Astrocyte (in vitro differentiated cells and primary cell): ENCODE data around the gene PRKAG2. TPM values are rescaled to one million over a fixed set of nuclear protein-coding genes. Genes with fewer than 3 reads are reported as not detected.

Source experiments
- DNase-seq: peaks from one replicate; pipeline ENCODE4 v3.0.0-alpha.2; 2010; ENCODE audit warnings: low read depth
- FAIRE-seq: peaks from 2 replicates; lab custom pipeline; 2011; peaks lifted over from hg19 to GRCh38; lab: Jason Lieb, UNC
- H2AFZ ChIP-seq: 2 replicates; pipeline ENCODE4 v1.6.0; 2012; ENCODE audit warnings: low read depth, low read length, inconsistent platforms
- H3K27ac ChIP-seq: 2 replicates; pipeline ENCODE4 v1.5.1; 2011; ENCODE audit warnings: low read depth, low read length, inconsistent platforms
- H3K27me3 ChIP-seq: 2 replicates; pipeline ENCODE4 v1.6.0; 2011; ENCODE audit warnings: low read length, inconsistent platforms; ENCODE audit not compliant: insufficient read depth
- H3K36me3 ChIP-seq: 2 replicates; pipeline ENCODE4 v1.5.1; 2011; ENCODE audit warnings: low read length, inconsistent platforms; ENCODE audit not compliant: insufficient read depth
- H3K4me1 ChIP-seq: 2 replicates; pipeline ENCODE4 v1.5.1; 2011; ENCODE audit warnings: low read length, inconsistent platforms; ENCODE audit not compliant: insufficient read depth
- H3K4me2 ChIP-seq: 2 replicates; pipeline ENCODE4 v1.6.0; 2012; ENCODE audit warnings: low read length, inconsistent platforms
- H3K4me3 ChIP-seq: 2 replicates; pipeline ENCODE4 v1.5.1; 2011; ENCODE audit warnings: low read depth, mild to moderate bottlenecking, low read length, inconsistent platforms; ENCODE audit not compliant: insufficient read depth
- H3K79me2 ChIP-seq: 2 replicates; pipeline ENCODE4 v1.6.0; 2012; ENCODE audit warnings: mild to moderate bottlenecking, low read length, inconsistent platforms; ENCODE audit not compliant: insufficient read depth
- H3K9ac ChIP-seq: 2 replicates; pipeline ENCODE4 v1.6.0; 2012; ENCODE audit warnings: mild to moderate bottlenecking, low read length, inconsistent platforms
- H3K9me3 ChIP-seq: 2 replicates; pipeline ENCODE4 v1.5.1; 2012; ENCODE audit warnings: low read depth, mild to moderate bottlenecking, low read length, inconsistent platforms; ENCODE audit not compliant: insufficient read depth
- H4K20me1 ChIP-seq: 2 replicates; pipeline ENCODE4 v1.6.0; 2012; ENCODE audit warnings: low read length, inconsistent platforms; ENCODE audit not compliant: insufficient read depth
- H3K27ac Mint-ChIP-seq: one replicate; pipeline ENCODE4 v1.8.0; 2021; ENCODE audit warnings: mild to moderate bottlenecking, mixed read lengths; ENCODE audit not compliant: unreplicated experiment
- H3K27me3 Mint-ChIP-seq: one replicate; pipeline ENCODE4 v1.8.0; 2021; ENCODE audit warnings: low read depth, mixed read lengths; ENCODE audit not compliant: unreplicated experiment
- H3K36me3 Mint-ChIP-seq: one replicate; pipeline ENCODE4 v1.8.0; 2021; ENCODE audit warnings: low read depth, mixed read lengths; ENCODE audit not compliant: unreplicated experiment
- H3K4me1 Mint-ChIP-seq: one replicate; pipeline ENCODE4 v1.8.0; 2021; ENCODE audit warnings: low read depth, mixed read lengths; ENCODE audit not compliant: unreplicated experiment
- H3K4me3 Mint-ChIP-seq: one replicate; pipeline ENCODE4 v1.8.0; 2021; ENCODE audit warnings: mild to moderate bottlenecking, moderate library complexity, mixed read lengths; ENCODE audit not compliant: unreplicated experiment
- H3K9me3 Mint-ChIP-seq: one replicate; pipeline ENCODE4 v1.8.0; 2021; ENCODE audit warnings: mild to moderate bottlenecking, mixed read lengths; ENCODE audit not compliant: unreplicated experiment
- CTCF ChIP-seq: IDR thresholded peaks from 2 replicates; pipeline ENCODE4 v1.5.1; 2011; ENCODE audit warnings: low read depth, mild to moderate bottlenecking, inconsistent platforms, low read length, moderate library complexity; ENCODE audit not compliant: insufficient read depth
- EZH2 ChIP-seq: IDR thresholded peaks from 2 replicates; pipeline ENCODE4 v1.6.1; 2012; ENCODE audit warnings: mild to moderate bottlenecking, low read length, inconsistent platforms; ENCODE audit not compliant: insufficient read depth
- total RNA-seq: library from RNA; stranded (reverse); gene quantifications from 2 replicates; pipeline ENCODE4 v1.2.1, GENCODE V29; 2021

PRKAG2 gene
- total RNA-seq, 1 donor from 2014 or later: 40.7 TPM

GRCh38 chr7:151688236-151688780, 188.6 kb downstream of the PRKAG2 start:
- Mint-ChIP-seq H3K9me3 (no peaks in the 10 kb centered on the region), H3K36me3 (peaks cover 2% of the 10 kb centered on the region), H3K27ac (peak overlapping the region; percentile 100), H3K4me1 (peaks cover 55% of the 10 kb centered on the region), H3K4me3 (no peak overlapping the region), H3K27me3 (no peaks in the 10 kb centered on the region)
- peak overlapping the region; percentile 80 for H3K4me2 ChIP-seq
- FAIRE-seq (no peak), DNase-seq (no peak)
- H3K4me1 ChIP-seq: peaks cover 58% of the 10 kb centered on the region
- no peaks in the 10 kb centered on the region for H3K9me3 ChIP-seq
- H3K9ac ChIP-seq: peak overlapping the region; percentile 66
- no peak overlapping the region for H2AFZ ChIP-seq
- peak overlapping the region; percentile 86 for H3K27ac ChIP-seq
- TF ChIP-seq EZH2 (no peak), CTCF (no peak)
- no peak overlapping the region for H3K4me3 ChIP-seq
- H4K20me1 ChIP-seq: no peaks in the 10 kb centered on the region
- H3K36me3 ChIP-seq: no peaks in the 10 kb centered on the region
- no peaks in the 10 kb centered on the region for H3K79me2 ChIP-seq
- no peaks in the 10 kb centered on the region for H3K27me3 ChIP-seq

- TF ChIP-seq EZH2: no peak
- no peak for TF ChIP-seq CTCF
- Histone ChIP-seq H3K4me2 (peak overlapping the region; percentile 80), H3K9me3 (no peaks in the 10 kb centered on the region), H3K4me1 (peaks cover 58% of the 10 kb centered on the region), H3K79me2 (no peaks in the 10 kb centered on the region), H3K4me3 (no peak overlapping the region), H3K9ac (peak overlapping the region; percentile 66), H3K36me3 (no peaks in the 10 kb centered on the region), H2AFZ (peak overlapping the region; percentile 63), H3K27ac (peak overlapping the region; percentile 86), H3K27me3 (no peaks in the 10 kb centered on the region), H4K20me1 (no peaks in the 10 kb centered on the region)
- H3K36me3 Mint-ChIP-seq: peaks cover 2% of the 10 kb centered on the region
- no peaks in the 10 kb centered on the region for H3K27me3 Mint-ChIP-seq
- peak overlapping the region; percentile 100 for H3K27ac Mint-ChIP-seq
- H3K9me3 Mint-ChIP-seq: no peaks in the 10 kb centered on the region
- H3K4me3 Mint-ChIP-seq: peak overlapping the region; percentile 16
- FAIRE-seq: peak; percentile 76
- H3K4me1 Mint-ChIP-seq: peaks cover 55% of the 10 kb centered on the region
- DNase-seq: peak; percentile 96
These were observed 189.2 kb downstream of the PRKAG2 start for GRCh38 chr7:151687523-151688235.

GRCh38 chr7:151686826-151687225, 190.1 kb downstream of the PRKAG2 start:
- DNase-seq: no peak
- H3K4me2 ChIP-seq: peak overlapping the region; percentile 80
- TF ChIP-seq EZH2 (no peak), CTCF (no peak)
- peak overlapping the region; percentile 86 for H3K27ac ChIP-seq
- no peak overlapping the region for H3K4me3 Mint-ChIP-seq
- peak overlapping the region; percentile 66 for H3K9ac ChIP-seq
- peaks cover 58% of the 10 kb centered on the region for H3K4me1 ChIP-seq
- no peaks in the 10 kb centered on the region for H3K36me3 ChIP-seq
- peaks cover 55% of the 10 kb centered on the region for H3K4me1 Mint-ChIP-seq
- peak overlapping the region; percentile 100 for H3K27ac Mint-ChIP-seq
- no peaks in the 10 kb centered on the region for H3K79me2 ChIP-seq
- H3K36me3 Mint-ChIP-seq: peaks cover 2% of the 10 kb centered on the region
- H3K9me3 Mint-ChIP-seq: no peaks in the 10 kb centered on the region
- no peak overlapping the region for H3K4me3 ChIP-seq
- no peaks in the 10 kb centered on the region for H4K20me1 ChIP-seq
- no peaks in the 10 kb centered on the region for H3K9me3 ChIP-seq
- peak overlapping the region; percentile 22 for H2AFZ ChIP-seq
- FAIRE-seq: no peak
- no peaks in the 10 kb centered on the region for H3K27me3 Mint-ChIP-seq
- H3K27me3 ChIP-seq: no peaks in the 10 kb centered on the region
